ENCODE data around the gene RAE1.
"Not testable (repeated sequence)": the region's sequence is repeated elsewhere in the genome, so short reads cannot be mapped to it uniquely, and the experiment has no call there.

DNA sequence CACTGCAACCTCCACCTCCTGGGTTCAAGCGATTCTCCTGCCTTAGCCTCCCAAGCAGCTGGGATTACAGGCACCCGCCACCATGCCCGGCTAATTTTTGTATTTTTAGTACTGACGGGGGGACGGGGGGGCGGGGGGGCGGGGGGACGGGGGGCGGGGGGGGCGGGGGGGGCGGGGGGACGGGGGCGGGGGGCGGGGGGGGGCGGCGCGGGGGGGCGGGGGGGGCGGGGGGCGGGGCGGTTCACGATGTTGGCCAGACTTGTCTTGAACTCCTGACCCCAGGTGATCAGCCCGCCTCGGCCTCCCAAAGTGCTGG lies 371 bp upstream of the RAE1 start:
- not testable (repeated sequence) for TF ChIP-seq POLR2A (IDR thresholded peaks at IDR 0.05; ENCODE audit: low read length); GATA1 (IDR thresholded peaks at IDR 0.05; ENCODE audit: low read depth, low read length)

Data from erythroblast (primary cell).